WTC11 (cell line): ENCODE data around the gene DISP2. TPM values are rescaled to one million over a fixed set of nuclear protein-coding genes. Genes with fewer than 3 reads are reported as not detected.

Source experiments
- ATAC-seq: fragments of 200-7000 bp; cut with Tn5 transposase; 2 replicates; pipeline ENCODE4 v1.10.0; 2021; ENCODE audit warnings: mild to moderate bottlenecking, moderate library complexity
- CTCF ChIA-PET: fragments of 300-600 bp; sonication (Branson Sonifier 250); formaldehyde crosslinking; loops from one replicate; lab custom pipeline; 2021; ENCODE audit warnings: antibody characterized with exemption; lab: Charles Lee
- POLR2A ChIA-PET: fragments of 350-600 bp; sonication (Branson Sonifier 250); formaldehyde crosslinking; loops from one replicate; lab custom pipeline; 2021; ENCODE audit warnings: antibody characterized with exemption; lab: Charles Lee
- DNase-seq: peaks from one replicate; pipeline ENCODE4 v3.0.0; 2021; ENCODE audit warnings: low spot score
- H3K27ac Mint-ChIP-seq: 2 replicates; pipeline ENCODE4 v1.8.0; 2021; ENCODE audit warnings: mixed read lengths
- H3K27me3 Mint-ChIP-seq: 2 replicates; pipeline ENCODE4 v1.8.0; 2021; ENCODE audit warnings: low read depth, mild to moderate bottlenecking, moderate library complexity, mixed read lengths
- H3K36me3 Mint-ChIP-seq: 2 replicates; pipeline ENCODE4 v1.8.0; 2021; ENCODE audit warnings: mixed read lengths
- H3K4me1 Mint-ChIP-seq: 2 replicates; pipeline ENCODE4 v1.8.0; 2022; ENCODE audit warnings: mixed read lengths
- H3K4me3 Mint-ChIP-seq: 2 replicates; pipeline ENCODE4 v1.8.0; 2021; ENCODE audit warnings: mild to moderate bottlenecking, moderate library complexity, mixed read lengths
- H3K9me3 Mint-ChIP-seq: 2 replicates; pipeline ENCODE4 v1.8.0; 2021; ENCODE audit warnings: mixed read lengths
- ATF1 ChIP-seq: sonication (generic); formaldehyde crosslinking; IDR thresholded peaks from 2 replicates; pipeline ENCODE4 v1.8.1; 2023; ENCODE audit warnings: mild to moderate bottlenecking, moderate library complexity, missing genetic modification reagents
- ATF3 ChIP-seq: sonication (generic); formaldehyde crosslinking; conservative IDR thresholded peaks from 2 replicates; pipeline ENCODE4 v1.8.1; 2022; ENCODE audit warnings: mild to moderate bottlenecking, missing genetic modification reagents
- ATF6 ChIP-seq: sonication (generic); formaldehyde crosslinking; IDR thresholded peaks from 2 replicates; pipeline ENCODE4 v1.8.1; 2023; ENCODE audit warnings: mild to moderate bottlenecking, missing genetic modification reagents
- FOXP4 ChIP-seq: sonication (generic); formaldehyde crosslinking; IDR thresholded peaks from 2 replicates; pipeline ENCODE4 v1.8.0; 2022; ENCODE audit warnings: mild to moderate bottlenecking, missing genetic modification reagents
- JUN ChIP-seq: sonication (generic); formaldehyde crosslinking; IDR thresholded peaks from 2 replicates; pipeline ENCODE4 v1.8.0; 2023; ENCODE audit warnings: mild to moderate bottlenecking, missing genetic modification reagents
- MYBL2 ChIP-seq: sonication (generic); formaldehyde crosslinking; IDR thresholded peaks from 2 replicates; pipeline ENCODE4 v1.8.1; 2023; ENCODE audit warnings: mild to moderate bottlenecking, moderate library complexity, missing genetic modification reagents
- NR1H2 ChIP-seq: sonication (generic); formaldehyde crosslinking; IDR thresholded peaks from 2 replicates; pipeline ENCODE4 v1.9.0; 2021; ENCODE audit warnings: mild to moderate bottlenecking, moderate library complexity, missing genetic modification reagents
- NR2C2 ChIP-seq: sonication (generic); formaldehyde crosslinking; IDR thresholded peaks from 2 replicates; pipeline ENCODE4 v1.8.0; 2022; ENCODE audit warnings: mild to moderate bottlenecking, missing genetic modification reagents
- PRRX2 ChIP-seq: fragments of 250-450 bp; sonication (Bioruptor Pico); IDR thresholded peaks from 2 replicates; pipeline ENCODE4 v1.8.0; 2021; ENCODE audit warnings: mild to moderate bottlenecking
- RELA ChIP-seq: sonication (generic); formaldehyde crosslinking; IDR thresholded peaks from 2 replicates; pipeline ENCODE4 v1.8.1; 2022; ENCODE audit warnings: missing genetic modification reagents, mild to moderate bottlenecking, borderline replicate concordance
- USF1 ChIP-seq: sonication (generic); formaldehyde crosslinking; IDR thresholded peaks from 2 replicates; pipeline ENCODE4 v1.8.0; 2022; ENCODE audit warnings: mild to moderate bottlenecking, missing genetic modification reagents
- ZNF219 ChIP-seq: sonication (generic); formaldehyde crosslinking; IDR thresholded peaks from 2 replicates; pipeline ENCODE4 v1.8.0; 2023; ENCODE audit warnings: missing genetic modification reagents, mild to moderate bottlenecking, borderline replicate concordance
- ZNF263 ChIP-seq: sonication (generic); formaldehyde crosslinking; IDR thresholded peaks from 2 replicates; pipeline ENCODE4 v1.8.1; 2022; ENCODE audit warnings: low read depth, mild to moderate bottlenecking, moderate library complexity, missing genetic modification reagents
- ZNF317 ChIP-seq: sonication (generic); formaldehyde crosslinking; IDR thresholded peaks from 2 replicates; pipeline ENCODE4 v1.8.1; 2023; ENCODE audit warnings: low read depth, mild to moderate bottlenecking, moderate library complexity, missing genetic modification reagents, borderline replicate concordance
- ZNF416 ChIP-seq: fragments of 250-450 bp; sonication (Bioruptor Pico); IDR thresholded peaks from 2 replicates; pipeline ENCODE4 v1.9.0; 2021; ENCODE audit warnings: mild to moderate bottlenecking, inconsistent platforms
- total RNA-seq: library from RNA; stranded (reverse); gene quantifications from 3 replicates; pipeline ENCODE4 v1.2.3, GENCODE V29; 2021
- TF ChIP-seq, protein P1 (sequence below): sonication (generic); formaldehyde crosslinking; IDR thresholded peaks from 2 replicates; pipeline ENCODE4 v1.8.1; 2023; ENCODE audit warnings: mild to moderate bottlenecking, missing genetic modification reagents
- TF ChIP-seq, protein P2 (sequence below): sonication (generic); formaldehyde crosslinking; IDR thresholded peaks from 2 replicates; pipeline ENCODE4 v1.8.0; 2022; ENCODE audit warnings: missing genetic modification reagents
- TF ChIP-seq, protein P3 (sequence below): sonication (generic); formaldehyde crosslinking; IDR thresholded peaks from 2 replicates; pipeline ENCODE4 v1.8.1; 2022; ENCODE audit warnings: missing genetic modification reagents, borderline replicate concordance

The DISP2 gene
- total RNA-seq, 1 experiment from 2014 or later = 3.5 TPM

- TF ChIP-seq, protein P1, sequence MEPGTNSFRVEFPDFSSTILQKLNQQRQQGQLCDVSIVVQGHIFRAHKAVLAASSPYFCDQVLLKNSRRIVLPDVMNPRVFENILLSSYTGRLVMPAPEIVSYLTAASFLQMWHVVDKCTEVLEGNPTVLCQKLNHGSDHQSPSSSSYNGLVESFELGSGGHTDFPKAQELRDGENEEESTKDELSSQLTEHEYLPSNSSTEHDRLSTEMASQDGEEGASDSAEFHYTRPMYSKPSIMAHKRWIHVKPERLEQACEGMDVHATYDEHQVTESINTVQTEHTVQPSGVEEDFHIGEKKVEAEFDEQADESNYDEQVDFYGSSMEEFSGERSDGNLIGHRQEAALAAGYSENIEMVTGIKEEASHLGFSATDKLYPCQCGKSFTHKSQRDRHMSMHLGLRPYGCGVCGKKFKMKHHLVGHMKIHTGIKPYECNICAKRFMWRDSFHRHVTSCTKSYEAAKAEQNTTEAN (CRISPR knock-in tag) = no peak
- TF ChIP-seq ATF3 (CRISPR knock-in tag) = no peak
- TF ChIP-seq ZNF263 (CRISPR knock-in tag) = no peak
- TF ChIP-seq ATF6 (CRISPR knock-in tag) = no peak
- no peak for TF ChIP-seq FOXP4 (CRISPR knock-in tag)
- TF ChIP-seq ATF1 = no peak
- TF ChIP-seq PRRX2 (CRISPR knock-in tag) = no peak
- no peak for TF ChIP-seq USF1 (CRISPR knock-in tag)
- TF ChIP-seq NR2C2 (CRISPR knock-in tag) = no peak
- no peak for TF ChIP-seq RELA (CRISPR knock-in tag)
- TF ChIP-seq ZNF219 = no peak
Observed at GRCh38 chr15:40361640-40362039, 3.6 kb downstream of the DISP2 start (continued).

DNA sequence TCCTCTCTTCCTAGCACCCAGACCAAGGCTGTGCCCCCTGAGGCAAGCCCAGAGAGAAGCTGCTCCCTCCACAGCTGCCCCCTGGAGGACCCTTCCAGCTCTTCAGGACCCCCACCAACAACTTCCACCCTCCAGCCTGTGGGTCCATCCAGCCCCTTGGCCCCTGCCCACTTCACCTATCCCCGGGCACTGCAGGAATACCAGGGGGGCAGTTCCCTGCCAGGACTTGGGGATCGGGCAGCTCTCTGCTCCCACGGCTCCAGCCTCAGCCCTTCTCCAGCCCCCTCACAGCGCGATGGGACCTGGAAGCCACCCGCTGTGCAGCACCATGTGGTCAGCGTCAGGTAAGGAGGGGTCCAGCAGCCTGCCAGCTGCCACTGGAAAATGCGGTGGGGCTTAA, 5.6 kb downstream of the DISP2 start:
- no peak for TF ChIP-seq ZNF317 (CRISPR knock-in tag)
- TF ChIP-seq MYBL2 (CRISPR knock-in tag) = no peak
- TF ChIP-seq ZNF416 = no peak
- TF ChIP-seq, protein P2, sequence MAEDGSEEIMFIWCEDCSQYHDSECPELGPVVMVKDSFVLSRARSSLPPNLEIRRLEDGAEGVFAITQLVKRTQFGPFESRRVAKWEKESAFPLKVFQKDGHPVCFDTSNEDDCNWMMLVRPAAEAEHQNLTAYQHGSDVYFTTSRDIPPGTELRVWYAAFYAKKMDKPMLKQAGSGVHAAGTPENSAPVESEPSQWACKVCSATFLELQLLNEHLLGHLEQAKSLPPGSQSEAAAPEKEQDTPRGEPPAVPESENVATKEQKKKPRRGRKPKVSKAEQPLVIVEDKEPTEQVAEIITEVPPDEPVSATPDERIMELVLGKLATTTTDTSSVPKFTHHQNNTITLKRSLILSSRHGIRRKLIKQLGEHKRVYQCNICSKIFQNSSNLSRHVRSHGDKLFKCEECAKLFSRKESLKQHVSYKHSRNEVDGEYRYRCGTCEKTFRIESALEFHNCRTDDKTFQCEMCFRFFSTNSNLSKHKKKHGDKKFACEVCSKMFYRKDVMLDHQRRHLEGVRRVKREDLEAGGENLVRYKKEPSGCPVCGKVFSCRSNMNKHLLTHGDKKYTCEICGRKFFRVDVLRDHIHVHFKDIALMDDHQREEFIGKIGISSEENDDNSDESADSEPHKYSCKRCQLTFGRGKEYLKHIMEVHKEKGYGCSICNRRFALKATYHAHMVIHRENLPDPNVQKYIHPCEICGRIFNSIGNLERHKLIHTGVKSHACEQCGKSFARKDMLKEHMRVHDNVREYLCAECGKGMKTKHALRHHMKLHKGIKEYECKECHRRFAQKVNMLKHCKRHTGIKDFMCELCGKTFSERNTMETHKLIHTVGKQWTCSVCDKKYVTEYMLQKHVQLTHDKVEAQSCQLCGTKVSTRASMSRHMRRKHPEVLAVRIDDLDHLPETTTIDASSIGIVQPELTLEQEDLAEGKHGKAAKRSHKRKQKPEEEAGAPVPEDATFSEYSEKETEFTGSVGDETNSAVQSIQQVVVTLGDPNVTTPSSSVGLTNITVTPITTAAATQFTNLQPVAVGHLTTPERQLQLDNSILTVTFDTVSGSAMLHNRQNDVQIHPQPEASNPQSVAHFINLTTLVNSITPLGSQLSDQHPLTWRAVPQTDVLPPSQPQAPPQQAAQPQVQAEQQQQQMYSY (CRISPR knock-in tag) = no peak
- no peak for TF ChIP-seq USF1 (CRISPR knock-in tag)
- TF ChIP-seq, protein P3, sequence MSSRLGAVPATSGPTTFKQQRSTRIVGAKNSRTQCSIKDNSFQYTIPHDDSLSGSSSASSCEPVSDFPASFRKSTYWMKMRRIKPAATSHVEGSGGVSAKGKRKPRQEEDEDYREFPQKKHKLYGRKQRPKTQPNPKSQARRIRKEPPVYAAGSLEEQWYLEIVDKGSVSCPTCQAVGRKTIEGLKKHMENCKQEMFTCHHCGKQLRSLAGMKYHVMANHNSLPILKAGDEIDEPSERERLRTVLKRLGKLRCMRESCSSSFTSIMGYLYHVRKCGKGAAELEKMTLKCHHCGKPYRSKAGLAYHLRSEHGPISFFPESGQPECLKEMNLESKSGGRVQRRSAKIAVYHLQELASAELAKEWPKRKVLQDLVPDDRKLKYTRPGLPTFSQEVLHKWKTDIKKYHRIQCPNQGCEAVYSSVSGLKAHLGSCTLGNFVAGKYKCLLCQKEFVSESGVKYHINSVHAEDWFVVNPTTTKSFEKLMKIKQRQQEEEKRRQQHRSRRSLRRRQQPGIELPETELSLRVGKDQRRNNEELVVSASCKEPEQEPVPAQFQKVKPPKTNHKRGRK (CRISPR knock-in tag) = no peak
- no peak for TF ChIP-seq NR1H2 (CRISPR knock-in tag)
- TF ChIP-seq JUN (CRISPR knock-in tag) = no peak
- TF ChIP-seq ATF6 (CRISPR knock-in tag) = no peak
- Mint-ChIP-seq H3K36me3 (no peaks in the 10 kb centered on the region), H3K27ac (no peak overlapping the region), H3K27me3 (peaks cover 37% of the 10 kb centered on the region), H3K4me3 (no peak overlapping the region), H3K9me3 (no peaks in the 10 kb centered on the region), H3K4me1 (peaks cover 12% of the 10 kb centered on the region)
- ChIA-PET CTCF (interaction anchor here (1.0 to 7.2 kb wide), 5 partner anchors 8 to 84 kb away, joined by 3 to 87 read pairs (median 3); partner anchors contain the start of gene CCDC9B), POLR2A (no interaction called here)
- no peak for ATAC-seq
- DNase-seq = no peak
